Activated CD8-positive, alpha-beta memory T cell treated with anti-CD3 and anti-CD28 coated beads, Interleukin-2, amount 50 U/mL, for 1 hour (primary cell): Measurements from ENCODE around the gene COL10A1.
"Not testable (repeated sequence)": the region's sequence is repeated elsewhere in the genome, so short reads cannot be mapped to it uniquely, and the experiment has no call there.

Experiments used
- DNase-seq: peaks from one replicate; pipeline ENCODE4 v3.0.0-alpha.2; 2020; ENCODE audit errors: extremely low read depth

COL10A1 gene

GRCh38 chr6:116127771-116128493 lies 2.0 kb upstream of the COL10A1 start:
- DNase-seq: no peak

GRCh38 chr6:116120430-116120829 lies 5.5 kb downstream of the COL10A1 start:
- no peak for DNase-seq

GRCh38 chr6:116118608-116119007 lies 7.3 kb downstream of the COL10A1 start:
- DNase-seq: no peak

- DNase-seq: no peak
These were observed 10.2 kb downstream of the COL10A1 start for GRCh38 chr6:116115781-116116180.

- DNase-seq: no peak
These were observed 12.5 kb downstream of the COL10A1 start for GRCh38 chr6:116113386-116113785.

- no peak for DNase-seq
These were observed 14.1 kb downstream of the COL10A1 start for GRCh38 chr6:116111552-116112528.

GRCh38 chr6:116108836-116109235 lies 17.1 kb downstream of the COL10A1 start:
- DNase-seq: no peak

- DNase-seq: no peak
These were observed 19.8 kb downstream of the COL10A1 start for GRCh38 chr6:116106146-116106545.

- no peak for DNase-seq
These were observed 20.7 kb downstream of the COL10A1 start for GRCh38 chr6:116105247-116105646.

- no peak for DNase-seq
These were observed 21.3 kb downstream of the COL10A1 start for GRCh38 chr6:116104636-116105035.

GRCh38 chr6:116102873-116103272 lies 23.1 kb downstream of the COL10A1 start:
- no peak for DNase-seq

- DNase-seq: no peak
These were observed 24.1 kb downstream of the COL10A1 start for GRCh38 chr6:116101790-116102189.

GRCh38 chr6:116101302-116101718 lies 24.6 kb downstream of the COL10A1 start:
- peak; percentile 21 for DNase-seq

- peak; percentile 48 for DNase-seq
These were observed 25.3 kb downstream of the COL10A1 start, which contains the start of gene NT5DC1 for GRCh38 chr6:116100419-116101301. TSS of gene NT5DC1 (plus strand) at chr6:116100853. CDS start at chr6:116100931, 78 bp downstream.

- no peak for DNase-seq
These were observed 26.9 kb downstream of the COL10A1 start for GRCh38 chr6:116099036-116099435.

GRCh38 chr6:116096979-116097816 lies 28.7 kb downstream of the COL10A1 start:
- no peak for DNase-seq

GRCh38 chr6:116096048-116096759 lies 29.7 kb downstream of the COL10A1 start:
- not testable (repeated sequence) for DNase-seq

- DNase-seq: no peak
These were observed 31.9 kb downstream of the COL10A1 start for GRCh38 chr6:116094041-116094440.

- DNase-seq: no peak
These were observed 35.7 kb downstream of the COL10A1 start for GRCh38 chr6:116090251-116090650.

- DNase-seq: no peak
These were observed 37.0 kb downstream of the COL10A1 start for GRCh38 chr6:116088946-116089345.
